NCI-H1930 (cell line): ENCODE results near the gene SSTR4.

Experiments used
- DNase-seq, 2 experiments: peaks; one replicate each; lab custom pipeline; 2025; lab: John Stamatoyannopoulos, UW

The SSTR4 gene

GRCh38 chr20:23043376-23043775, 8.3 kb downstream of the SSTR4 start:
- no peak for DNase-seq

DNA sequence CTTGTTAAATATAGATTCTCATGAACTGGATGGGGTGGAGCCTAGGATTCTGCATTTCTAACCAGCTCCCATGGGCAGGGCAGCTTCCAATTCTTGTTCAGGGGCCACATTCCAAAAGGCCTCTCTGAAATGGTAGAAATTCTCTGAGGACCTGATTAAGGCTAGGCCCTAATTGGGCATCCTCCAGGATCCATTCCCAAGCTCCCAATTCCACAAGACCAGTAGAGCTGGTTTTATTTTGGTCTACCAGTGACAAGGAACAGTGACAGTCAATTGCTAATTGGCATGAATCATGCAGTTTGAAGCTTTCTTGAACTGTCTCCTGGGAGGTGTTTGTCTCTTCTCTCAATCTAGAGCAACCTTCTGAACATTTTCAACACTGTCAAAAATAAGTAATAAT, 11.3 kb downstream of the SSTR4 start:
- no peak for DNase-seq

DNA sequence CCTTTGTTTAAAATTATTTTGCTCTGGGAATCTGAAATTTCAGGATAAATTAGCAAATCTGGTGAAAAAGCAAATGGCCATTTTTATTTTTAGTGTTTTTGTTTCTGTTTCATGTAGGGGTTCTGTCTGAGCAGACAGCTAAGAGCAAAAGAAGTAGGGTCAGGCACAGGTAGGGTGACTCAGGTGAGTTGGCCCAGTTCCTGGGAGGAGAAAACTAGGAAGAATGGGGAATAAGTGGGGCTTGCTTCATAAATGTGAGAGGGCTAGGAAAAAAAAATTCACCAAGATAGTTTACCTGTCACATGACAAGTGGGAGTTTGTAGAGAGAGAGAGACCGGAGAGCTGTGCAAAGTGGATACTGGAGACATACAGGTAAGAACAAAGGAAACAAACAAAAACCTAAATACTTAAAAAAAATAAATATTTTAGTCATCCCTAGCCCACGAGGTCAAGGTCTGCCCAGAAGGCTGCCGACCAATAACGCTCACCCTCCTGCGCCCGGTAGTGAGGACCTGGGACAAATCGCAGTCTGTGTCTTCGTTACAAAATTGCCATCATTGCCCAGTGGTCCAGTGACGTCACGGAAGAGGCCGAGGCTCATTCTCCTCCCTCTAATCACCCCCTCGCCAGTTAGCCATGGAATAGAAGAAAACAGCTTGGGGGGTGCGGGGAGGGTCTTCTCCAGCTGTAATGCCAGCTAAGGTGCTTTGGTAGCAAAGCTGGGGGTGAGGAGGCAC, 12.1 kb downstream of the SSTR4 start:
- DNase-seq, result peak in 1 of 2 experiments; percentile 56

GRCh38 chr20:23047738-23048214, 12.7 kb downstream of the SSTR4 start:
- peak; percentile 74 to 76 for DNase-seq

DNA sequence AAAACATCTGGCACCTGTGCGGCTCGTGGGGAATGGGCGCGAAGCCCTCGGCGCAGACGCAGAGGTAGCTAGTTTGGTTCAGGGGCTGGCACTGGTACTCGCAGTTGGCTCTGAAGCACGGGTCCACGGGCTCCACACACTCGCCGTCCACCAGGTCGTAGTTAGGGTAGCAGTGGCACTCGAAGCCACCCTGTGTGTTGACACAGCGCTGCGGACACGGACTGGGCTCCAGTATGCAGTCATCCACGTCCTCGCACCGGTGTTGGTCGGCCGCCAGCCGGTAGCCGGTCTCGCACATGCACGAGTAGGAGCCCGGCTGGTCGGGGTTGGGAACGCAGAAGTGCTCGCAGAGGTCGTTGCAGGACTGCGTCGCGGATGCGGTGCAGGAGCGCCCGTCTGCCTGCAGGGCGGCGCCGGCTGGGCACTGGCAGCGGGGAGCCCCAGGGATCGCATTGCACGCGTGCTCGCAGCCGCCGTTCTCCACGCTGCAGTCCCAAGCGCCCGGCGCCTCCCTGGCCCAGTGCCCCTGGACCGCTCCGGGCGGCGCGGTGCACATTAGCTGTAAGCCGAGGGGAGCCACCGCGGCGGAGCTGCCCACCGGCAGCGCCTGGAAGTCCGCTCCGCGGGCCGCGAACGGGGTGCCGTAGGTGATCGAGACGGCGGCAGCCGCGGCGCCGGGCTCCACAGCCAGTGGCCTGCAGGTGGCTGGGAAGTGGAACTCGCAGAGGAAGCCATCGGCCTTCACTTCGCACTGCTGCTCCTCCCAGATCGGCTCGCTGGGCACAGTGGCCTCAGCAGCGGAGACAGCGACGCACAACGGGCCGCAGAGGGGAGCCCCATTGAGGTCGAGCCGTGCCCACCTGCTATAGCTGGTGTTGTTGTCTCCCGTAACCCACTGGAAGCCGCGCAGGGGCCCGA, 13.4 kb downstream of the SSTR4 start:
- peak; percentile 37 to 50 for DNase-seq

GRCh38 chr20:23049201-23050075, 14.3 kb downstream of the SSTR4 start, which contains the start of gene THBD:
THBD (minus strand) TSS chr20:23049672; CDS start chr20:23049504, 168 bp downstream.
- DNase-seq, result no peak

GRCh38 chr20:23050076-23050838, 15.1 kb downstream of the SSTR4 start:
- no peak for DNase-seq

GRCh38 chr20:23050847-23051627, 15.9 kb downstream of the SSTR4 start:
- peak; percentile 20 to 40 for DNase-seq

DNA sequence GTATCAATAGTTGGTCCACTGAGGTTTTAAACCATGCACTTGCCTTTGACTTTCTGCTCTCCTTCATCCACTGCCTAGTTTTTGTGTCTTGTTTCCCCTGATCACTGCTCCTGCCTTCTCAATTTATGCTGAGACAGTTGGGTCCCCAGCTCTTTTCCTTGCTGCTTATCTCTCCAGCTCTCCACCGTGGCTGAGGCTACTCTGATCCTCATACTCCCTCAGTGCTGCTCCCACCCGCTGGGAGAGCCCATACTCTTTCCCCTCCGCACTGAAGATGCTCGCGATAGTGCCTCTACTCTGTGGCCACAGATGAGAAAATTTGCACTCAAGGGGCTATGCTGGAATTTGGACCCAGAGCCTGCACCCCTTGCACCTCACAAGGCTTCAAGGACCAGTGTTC, 17.8 kb downstream of the SSTR4 start:
- DNase-seq, result no peak

DNA sequence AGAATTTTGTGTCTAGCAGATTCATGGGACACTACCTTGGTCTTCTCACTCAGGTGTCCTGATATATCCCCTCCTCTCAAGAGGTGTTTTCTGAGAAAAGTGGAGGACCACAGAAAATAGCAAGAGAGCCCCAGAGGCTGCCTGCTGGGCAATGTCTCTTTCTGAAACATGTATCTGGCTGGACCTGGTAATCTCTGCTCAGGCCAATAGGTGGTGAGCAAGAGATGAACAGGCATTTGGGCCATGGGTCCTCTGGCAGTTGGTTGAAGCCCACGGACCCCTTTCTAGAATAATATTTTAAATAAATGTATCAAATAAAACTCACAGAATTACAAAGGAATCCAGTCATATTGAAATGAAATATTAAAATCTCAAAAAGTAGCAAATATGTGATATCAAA, 23.1 kb downstream of the SSTR4 start:
- no peak for DNase-seq

DNA sequence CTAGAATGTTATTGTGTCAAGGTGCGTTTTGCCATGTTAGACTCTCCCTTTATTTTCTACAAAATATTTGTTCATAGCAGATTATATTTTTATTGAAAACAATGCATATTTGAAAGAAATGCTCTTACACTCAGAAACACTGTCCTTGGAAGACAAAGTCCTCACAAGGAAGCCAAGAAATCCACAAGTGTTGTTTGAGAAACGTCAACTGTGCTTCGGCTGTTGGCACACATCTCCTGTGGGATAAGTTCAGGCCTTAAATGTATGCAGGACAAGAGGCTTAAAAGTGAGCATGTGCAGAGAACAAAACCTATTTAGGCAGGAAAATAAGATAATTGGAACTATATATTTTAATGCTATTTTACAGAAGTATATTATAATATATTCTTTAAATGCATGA, 23.9 kb downstream of the SSTR4 start:
- DNase-seq, result no peak

- no peak for DNase-seq
These were observed 24.7 kb downstream of the SSTR4 start for GRCh38 chr20:23059846-23060245.

GRCh38 chr20:23060629-23061028, 25.5 kb downstream of the SSTR4 start:
- DNase-seq, result no peak

DNA sequence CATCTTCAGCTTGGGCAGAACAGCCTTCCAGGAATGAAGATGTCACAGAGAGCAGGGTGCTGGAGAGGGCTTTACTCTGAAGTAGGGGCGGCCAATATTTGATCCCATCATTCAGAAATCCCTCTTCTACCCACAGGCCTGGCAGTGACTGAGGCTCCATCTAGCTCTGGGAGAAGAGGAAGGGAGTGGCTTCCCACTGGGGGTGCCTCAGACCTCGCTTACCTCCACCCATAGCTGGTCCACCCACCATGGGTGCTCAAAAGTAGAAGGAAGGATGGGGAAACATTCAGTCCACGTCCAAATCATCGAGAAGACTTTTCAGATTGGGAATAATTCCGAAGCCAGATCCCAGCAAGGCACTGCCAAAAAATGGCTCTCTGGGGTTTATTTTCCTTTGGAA, 26.1 kb downstream of the SSTR4 start:
- no peak for DNase-seq

- DNase-seq, result no peak
These were observed 26.8 kb downstream of the SSTR4 start for GRCh38 chr20:23061734-23062561.

DNA sequence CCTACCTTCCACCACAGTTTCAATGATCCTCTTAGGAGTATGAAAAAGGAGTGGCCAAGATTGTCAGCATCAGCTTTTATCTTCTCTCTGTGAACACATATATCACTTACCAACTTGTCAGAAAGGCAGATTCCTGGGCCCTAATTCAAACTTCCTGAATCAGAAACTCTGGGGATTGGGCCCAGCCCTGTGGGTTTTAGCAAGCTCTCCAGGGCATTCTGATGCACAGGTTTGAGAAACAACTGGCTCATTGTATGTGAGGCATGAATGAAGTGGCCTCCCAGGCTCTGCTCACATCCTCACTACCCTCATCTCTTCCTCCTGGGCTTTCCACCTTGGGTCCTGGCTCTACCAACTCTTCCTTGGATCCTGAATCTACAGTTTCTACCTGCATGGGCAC, 27.5 kb downstream of the SSTR4 start:
- no peak for DNase-seq

DNA sequence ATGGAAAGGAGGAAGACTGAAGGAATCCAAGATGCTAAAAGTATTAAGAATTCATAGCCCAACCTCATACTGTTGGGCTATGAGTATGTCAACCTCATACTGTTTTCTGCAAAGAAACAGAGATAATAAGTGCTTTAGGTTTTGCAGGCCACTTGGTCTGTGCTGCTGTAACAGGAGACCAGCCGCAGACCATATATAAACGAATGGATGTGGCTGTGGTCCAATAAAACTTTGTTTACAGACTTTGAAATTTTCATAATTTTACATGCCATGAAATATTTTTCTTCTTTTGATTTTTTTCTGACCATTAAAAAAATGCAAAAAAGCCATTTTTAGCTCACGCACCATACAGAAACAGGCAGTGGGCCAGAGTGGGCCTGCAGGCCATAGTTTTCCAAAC, 28.1 kb downstream of the SSTR4 start:
- DNase-seq, result no peak

- DNase-seq, result no peak
These were observed 28.5 kb downstream of the SSTR4 start for GRCh38 chr20:23063581-23063980.
